T-helper 1 cell (primary cell): ENCODE data around the gene WDR70.
A peak's percentile ranks its signal among the peaks of the same experiment; 100 is the strongest.
"Not testable (repeated sequence)": the region's sequence is repeated elsewhere in the genome, so short reads cannot be mapped to it uniquely, and the experiment has no call there.

ENCODE experiments used
- DNase-seq, 5 donors: peaks; one replicate each; pipeline ENCODE4 v3.0.0-alpha.2; 2012 to 2020

The WDR70 gene

GRCh38 chr5:37518356-37518755 lies 139.2 kb downstream of the WDR70 start:
- not testable (repeated sequence) for DNase-seq

- DNase-seq = no peak
Observed at GRCh38 chr5:37519304-37519703, 140.2 kb downstream of the WDR70 start.

- DNase-seq = no peak
Observed at GRCh38 chr5:37519807-37520206, 140.7 kb downstream of the WDR70 start.

GRCh38 chr5:37520811-37521210 lies 141.7 kb downstream of the WDR70 start:
- DNase-seq = no peak

- DNase-seq = no peak
Observed at GRCh38 chr5:37532976-37533740, 154.0 kb downstream of the WDR70 start.

- no peak for DNase-seq
Observed at GRCh38 chr5:37533851-37534250, 154.7 kb downstream of the WDR70 start.

DNA sequence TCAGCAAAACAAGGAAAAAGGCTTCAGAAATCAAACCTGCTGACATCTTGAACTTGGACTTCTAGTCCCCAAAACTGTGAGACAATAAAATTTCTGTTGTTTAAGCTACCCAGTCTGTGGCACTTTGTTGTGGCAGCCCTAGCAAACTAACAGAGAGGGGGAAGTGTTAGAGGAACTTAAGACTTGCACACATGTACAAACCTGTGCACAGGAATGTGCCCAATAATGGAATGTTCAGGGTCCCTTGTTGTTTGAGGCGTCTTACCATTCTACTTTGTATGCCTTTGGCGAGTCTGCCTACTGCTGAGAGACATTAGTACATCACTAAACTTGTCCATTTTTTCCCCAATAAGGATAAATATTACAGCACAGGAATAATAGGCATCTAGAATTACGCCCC lies 160.3 kb downstream of the WDR70 start:
- DNase-seq = no peak

DNA sequence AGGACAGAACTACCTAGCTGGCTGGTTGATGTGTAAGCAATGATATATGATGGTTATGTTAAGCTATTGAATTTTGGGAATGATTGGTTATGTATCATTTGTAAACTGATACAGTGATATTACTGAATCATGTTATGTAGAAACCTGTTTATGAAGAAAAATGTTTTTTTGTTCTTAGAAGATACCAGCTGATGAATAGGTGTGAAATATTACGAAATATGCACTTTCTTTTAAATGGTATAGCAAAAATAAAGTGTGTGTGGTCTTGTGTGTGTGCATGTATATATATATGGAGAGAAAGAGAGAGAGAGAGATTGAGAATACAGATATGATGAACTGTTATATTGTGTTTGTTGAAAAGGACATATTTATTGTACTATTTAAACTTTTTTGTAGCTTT lies 164.1 kb downstream of the WDR70 start:
- no peak for DNase-seq

DNA sequence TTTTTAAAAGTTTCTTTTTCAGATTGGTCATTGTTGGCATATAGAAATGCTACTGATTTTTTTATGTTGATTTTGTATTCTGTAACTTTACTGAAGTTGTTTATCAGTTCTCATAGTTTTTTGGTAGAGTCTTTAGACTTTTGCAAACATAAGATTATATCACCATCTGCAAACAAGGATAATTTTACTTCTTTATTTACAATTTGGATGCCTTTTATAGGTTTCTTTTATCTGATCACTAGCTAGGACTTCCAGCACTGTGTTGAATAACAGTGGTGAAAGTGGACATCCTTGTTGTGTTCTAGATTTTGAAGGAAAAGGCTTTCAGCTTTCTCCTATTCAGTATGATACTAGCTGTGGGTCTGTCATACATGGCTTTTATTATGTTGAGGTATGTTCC lies 170.3 kb downstream of the WDR70 start:
- no peak for DNase-seq

DNA sequence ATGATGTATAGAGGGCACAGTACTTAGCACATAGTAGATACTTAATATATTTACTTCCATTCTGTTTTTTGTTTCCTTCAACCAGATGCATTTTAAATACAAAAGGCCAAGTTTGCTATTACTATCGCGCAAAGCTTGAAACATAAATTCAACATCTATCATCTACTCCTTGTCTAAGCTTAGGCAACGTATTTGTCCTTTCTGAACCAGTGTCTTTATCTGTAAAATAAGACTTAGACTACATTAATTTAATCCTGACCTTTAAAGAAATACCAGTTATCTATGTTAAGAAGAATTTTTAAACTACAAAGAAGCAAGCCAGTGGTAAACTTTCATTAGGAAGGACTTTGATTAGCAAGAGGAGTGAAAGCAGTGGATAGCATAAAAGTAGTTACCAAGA lies 173.0 kb downstream of the WDR70 start:
- DNase-seq = no peak

- no peak for DNase-seq
Observed at GRCh38 chr5:37552770-37553719, 173.9 kb downstream of the WDR70 start.

DNA sequence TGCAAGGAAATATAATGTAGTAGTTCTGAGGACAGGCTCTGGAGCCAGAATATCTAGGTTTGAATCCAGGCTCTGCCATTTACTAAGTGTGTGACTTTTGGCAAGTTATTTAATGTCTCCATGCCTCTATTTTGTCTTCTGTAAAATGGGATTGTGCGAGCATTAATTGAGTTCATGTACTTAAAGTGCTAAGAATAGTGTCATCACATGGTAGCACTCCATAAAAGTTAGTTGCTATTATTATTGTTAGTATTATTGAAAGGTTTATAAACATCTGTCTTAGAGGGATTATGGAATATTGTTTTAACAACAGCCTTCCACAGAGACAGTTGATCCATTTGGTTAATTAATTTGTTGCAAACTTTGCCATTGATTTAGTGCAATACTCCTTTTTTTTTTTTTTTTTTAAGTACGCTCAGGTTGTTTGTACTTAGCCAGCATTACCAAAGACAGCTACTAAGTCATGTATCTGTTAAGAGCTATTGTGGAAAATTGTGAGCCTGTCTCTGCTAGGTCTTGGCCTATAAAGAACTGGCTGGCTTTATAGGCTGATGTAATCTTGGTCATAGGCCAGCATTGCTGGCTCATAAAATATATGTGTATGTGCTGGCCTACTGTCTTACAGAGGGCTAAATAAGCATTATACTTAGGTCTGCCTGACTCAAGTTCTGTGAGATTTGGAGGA lies 174.7 kb downstream of the WDR70 start:
- no peak for DNase-seq

DNA sequence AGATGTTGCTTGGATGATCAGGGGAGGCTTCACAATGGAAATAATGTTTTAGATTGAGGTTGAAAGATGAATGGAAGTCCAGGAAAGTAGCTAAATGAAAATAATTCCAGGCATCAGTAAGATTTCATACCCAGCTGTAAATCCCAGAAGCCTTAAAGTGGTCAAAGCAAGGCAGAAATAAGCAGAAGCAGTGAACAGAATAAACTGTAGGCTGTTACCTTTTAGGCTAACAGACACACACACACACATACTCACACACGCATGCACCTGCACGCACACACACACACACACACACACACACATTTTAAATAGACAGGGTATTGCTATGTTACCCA lies 175.3 kb downstream of the WDR70 start:
- DNase-seq = no peak

- DNase-seq = no peak
Observed at GRCh38 chr5:37554938-37555337, 175.8 kb downstream of the WDR70 start.

DNA sequence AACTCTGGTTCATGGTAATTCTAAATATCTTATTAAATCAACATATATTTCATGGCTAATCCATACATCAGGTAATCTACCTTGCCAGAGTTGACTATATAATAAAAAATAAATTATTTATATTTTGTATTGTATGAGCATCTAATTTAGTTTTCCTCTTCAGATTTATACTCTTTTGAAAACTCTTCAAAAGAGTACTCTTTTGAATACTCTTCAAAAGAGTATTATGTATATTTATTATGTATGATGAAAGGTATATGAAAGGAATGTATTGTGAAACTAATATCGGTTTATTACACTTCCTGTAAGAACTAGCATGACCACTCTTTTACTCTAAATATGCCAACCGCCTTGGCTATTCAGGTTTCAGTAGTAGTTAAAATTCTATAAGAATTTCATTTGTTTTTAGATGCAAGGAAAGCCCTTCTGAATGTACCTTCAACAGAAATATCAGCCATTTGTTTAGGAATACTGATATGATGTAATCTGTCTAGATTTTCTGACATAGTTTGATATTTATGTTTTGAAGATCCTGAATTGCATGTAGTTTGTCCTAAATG lies 178.7 kb downstream of the WDR70 start:
- peak in 1 of 5 donors; percentile 4 for DNase-seq

DNA sequence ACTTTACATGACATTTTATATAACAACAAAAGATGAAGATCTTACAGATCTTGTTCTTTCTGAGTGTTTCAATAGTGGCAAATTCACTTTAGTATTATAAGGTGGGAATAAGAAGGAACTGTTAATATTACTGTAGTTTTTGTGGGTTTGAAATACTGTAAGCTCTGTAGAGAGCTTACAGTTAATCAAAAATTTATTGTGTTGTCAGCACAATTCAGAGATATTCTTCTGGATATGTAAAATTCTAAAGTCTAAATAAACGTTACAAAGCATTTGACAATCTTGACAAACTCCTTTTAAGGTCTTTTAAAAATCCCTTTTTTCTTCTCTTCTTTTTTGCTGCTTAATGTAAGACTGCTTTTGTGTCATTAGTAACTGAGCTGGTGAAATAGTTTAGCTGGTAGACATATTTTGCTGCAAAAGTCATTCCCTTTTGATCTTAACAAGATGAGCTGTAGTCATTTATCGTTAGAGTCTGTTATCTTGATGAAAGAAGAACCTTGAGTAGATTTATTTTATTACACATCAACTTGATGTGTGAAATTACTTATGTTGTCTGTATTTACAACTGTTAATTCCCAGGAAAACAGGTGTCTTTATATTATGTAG lies 186.0 kb downstream of the WDR70 start:
- DNase-seq = no peak

DNA sequence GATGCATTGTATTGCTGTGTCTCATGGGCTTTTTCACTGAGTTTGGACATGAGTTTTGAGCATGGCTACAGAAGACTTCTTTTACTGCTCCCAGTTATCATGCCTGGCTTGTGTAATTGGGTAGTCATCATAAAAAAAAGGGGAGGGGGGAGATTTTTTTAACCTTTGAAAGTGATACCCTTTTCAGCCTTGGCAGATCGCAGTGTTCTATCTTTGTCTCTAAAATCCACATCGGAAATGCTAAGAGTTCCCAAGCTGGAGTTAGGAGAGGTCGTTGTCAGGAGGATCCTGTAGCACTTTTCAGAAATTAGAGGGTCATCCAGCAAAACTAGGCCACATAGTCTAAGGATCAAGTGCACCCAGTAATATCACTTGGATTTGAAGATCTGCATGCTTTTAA lies 188.4 kb downstream of the WDR70 start:
- DNase-seq = no peak

DNA sequence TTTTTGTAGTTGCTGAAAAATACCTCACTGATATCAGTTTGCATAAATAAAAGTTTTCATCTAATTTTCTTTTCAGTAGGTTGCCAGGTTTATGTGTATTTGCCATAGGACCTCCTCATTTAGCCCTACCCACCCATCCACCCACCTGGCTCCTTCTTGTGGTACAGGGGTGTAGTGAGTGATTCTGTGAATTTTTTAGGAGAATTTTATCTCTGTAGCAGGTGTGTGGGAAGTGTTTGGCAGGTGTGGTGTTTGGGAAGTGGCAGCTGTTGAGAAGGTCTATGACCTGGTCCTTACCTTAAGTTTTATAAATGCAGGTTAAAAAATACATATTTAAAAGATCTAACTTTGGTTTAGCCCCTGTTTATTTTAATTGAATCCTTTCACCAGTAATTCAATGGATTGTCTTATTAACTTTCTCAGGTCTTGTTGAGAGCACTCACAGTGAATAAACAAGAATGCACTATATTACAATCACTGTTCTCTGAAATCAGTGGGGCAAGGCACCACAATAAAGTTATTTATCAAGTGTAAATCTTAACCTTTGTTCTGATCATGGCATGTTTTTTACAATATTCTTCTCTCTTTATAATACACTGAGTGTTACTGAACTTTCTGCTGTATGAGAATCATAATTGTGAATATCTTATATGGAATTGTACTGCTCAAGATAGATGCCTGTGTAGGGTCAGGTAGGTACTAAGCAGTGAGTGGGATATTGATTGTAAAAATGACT lies 189.1 kb downstream of the WDR70 start:
- no peak for DNase-seq

DNA sequence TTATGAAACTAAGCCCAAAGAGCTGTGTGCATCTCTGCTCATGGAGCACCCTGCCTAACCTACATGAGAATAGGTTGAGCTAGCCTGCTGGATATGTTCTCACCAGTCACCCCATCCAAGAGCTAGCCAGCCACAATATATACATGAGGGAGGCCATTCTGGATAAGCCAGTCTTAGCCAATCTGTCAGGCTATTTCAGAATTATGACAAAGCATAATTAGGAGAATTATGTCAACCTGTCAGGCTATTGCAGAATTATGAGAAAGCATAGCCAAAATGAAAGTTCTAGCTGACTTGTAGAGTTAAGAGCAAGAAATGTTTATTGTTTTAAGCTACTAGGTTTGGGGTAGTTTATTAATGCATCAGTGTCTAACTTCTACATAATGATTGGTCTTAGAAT lies 189.8 kb downstream of the WDR70 start:
- DNase-seq = no peak

DNA sequence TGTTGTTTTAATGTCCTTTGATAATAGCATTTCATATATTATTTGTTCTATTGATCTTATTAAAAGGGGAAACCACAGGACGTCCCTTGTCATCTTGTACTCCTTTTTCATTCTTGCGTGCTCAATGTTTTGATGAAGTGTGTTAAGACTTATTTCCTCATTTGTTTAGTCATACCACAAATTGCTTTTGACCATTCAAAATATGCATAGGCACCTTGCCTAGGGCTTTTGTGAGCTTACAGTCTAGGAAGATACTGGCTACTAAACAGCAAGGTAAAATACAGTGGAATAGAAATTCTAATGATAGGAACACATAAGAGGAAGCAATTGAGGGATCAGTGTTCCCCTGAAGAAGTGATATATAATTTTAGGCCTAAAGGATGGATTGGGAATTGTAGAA lies 190.3 kb downstream of the WDR70 start:
- DNase-seq = no peak

DNA sequence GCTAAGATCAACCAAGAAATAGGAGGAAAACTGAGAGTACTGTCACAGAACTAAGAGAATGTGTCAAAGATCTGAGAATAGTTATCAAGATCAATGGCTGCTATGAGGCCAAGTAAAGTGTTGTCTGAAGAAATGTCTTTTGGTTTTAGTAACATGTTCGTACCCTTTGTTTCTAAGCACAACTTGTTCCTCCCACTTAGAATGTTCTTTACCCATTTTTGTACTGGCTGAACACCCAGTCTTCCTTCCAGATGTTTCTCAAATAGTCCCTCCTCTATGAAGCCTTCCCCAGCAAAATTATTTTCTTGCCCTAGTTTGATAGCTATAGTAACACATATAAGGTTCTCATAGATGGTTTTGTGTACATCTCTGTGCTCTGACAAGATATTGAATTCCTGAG lies 191.5 kb downstream of the WDR70 start:
- DNase-seq = no peak

GRCh38 chr5:37571985-37572384 lies 192.9 kb downstream of the WDR70 start:
- no peak for DNase-seq
